ENCODE results near the gene JUN. TPM values are rescaled to one million over a fixed set of nuclear protein-coding genes. Genes with fewer than 3 reads are reported as not detected.

Gene JUN
- total RNA-seq, 1 donor from 2014 or later: 54.8 TPM

GRCh38 chr1:58745117-58745516, 38.7 kb downstream of the JUN start:
- intact Hi-C loops (cut with DNase I): loop anchor here (5.0 kb wide), 1 partner anchor 1012 kb away; no protein-coding TSS in a partner anchor

DNA sequence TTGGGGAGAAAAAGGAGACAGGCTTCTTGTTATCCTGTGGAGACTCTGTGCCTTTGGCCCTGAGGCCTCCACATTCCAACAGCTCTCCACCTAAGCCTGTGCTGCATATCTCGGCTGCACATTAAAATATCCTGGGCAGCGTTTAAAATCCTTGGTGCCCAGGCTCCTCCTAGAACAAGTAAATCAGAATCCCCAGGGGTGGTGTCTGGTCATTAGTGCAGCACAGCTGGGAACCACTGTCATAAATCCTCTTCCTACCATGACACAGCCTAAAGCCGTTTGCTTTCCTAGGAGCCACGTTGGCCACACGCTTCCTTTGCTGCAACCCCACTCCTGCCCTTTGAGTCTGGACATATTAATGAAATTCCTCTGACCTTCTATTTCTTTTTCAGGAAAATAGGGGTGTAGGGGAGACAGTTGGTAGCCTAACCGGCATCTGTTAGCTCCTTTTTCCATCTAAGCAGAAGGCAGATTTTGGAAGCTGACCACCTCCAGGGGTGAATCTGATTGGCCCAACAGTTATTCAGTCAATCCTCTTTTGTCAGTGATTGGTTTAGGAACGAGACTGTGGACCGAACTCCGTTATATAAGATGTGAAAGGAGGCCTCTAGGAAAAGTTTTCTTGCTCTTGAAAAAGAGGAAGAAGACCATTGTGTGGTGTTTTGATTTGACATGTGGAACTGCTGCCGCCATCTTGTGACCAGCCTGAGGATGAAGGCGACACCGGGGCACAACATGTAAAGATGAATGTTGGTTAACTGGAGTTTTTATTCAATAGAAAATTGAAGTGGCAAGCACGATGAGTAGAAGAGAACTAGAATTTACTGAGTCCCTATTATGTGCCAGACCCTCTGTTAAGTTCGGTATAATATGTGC, 41.9 kb downstream of the JUN start:
- intact Hi-C loops (cut with DNase I): loop anchor here (5.0 kb wide), 1 partner anchor 955 kb away; no protein-coding TSS in a partner anchor
- ATAC-seq (ENCODE audit: poor library complexity): no peak
- DNase-seq: no peak

More at GRCh38 chr1:58745117-58745516, 38.7 kb downstream of the JUN start:
- ATAC-seq (ENCODE audit: poor library complexity): no peak
- DNase-seq: no peak

GRCh38 chr1:58739856-58740466, 43.9 kb downstream of the JUN start:
- peak; percentile 79 for ATAC-seq (ENCODE audit: poor library complexity)
- DNase-seq: no peak

GRCh38 chr1:58738876-58739275, 45.0 kb downstream of the JUN start:
- DNase-seq (no peak), ATAC-seq (ENCODE audit: poor library complexity) (peak; percentile 66)
- intact Hi-C loops (cut with DNase I): no loop called here

More at GRCh38 chr1:58739856-58740466, 43.9 kb downstream of the JUN start:
- intact Hi-C loops (cut with DNase I): loop anchor here (5.0 kb wide), 1 partner anchor 957 kb away; no protein-coding TSS in a partner anchor

GRCh38 chr1:58735586-58735985, 48.3 kb downstream of the JUN start:
- no peak for ATAC-seq (ENCODE audit: poor library complexity)
- DNase-seq: no peak
- intact Hi-C loops (cut with DNase I): no loop called here

DNA sequence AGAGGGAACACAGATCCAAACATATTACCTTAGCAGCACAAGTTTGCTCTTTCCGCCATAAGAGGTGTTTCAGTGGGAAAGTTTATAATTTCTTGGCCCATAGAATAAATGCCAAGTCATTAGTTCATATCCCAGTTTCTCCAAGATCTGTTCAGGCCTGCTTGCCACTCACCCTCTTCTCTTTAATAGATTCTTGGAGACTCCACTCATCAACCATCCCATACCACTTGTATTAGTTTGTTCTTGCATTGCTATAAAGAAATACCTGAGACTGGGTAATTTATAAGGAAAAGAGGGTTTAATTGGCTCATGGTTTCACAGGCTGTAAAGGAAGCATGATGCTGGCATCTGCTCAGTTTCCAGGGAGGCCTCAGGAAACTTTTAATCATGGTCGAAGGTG, 49.2 kb downstream of the JUN start:
- intact Hi-C loops (cut with DNase I): no loop called here
- DNase-seq (no peak), ATAC-seq (ENCODE audit: poor library complexity) (no peak)

- intact Hi-C loops (cut with DNase I): no loop called here
- ATAC-seq (ENCODE audit: poor library complexity): peak; percentile 56
- no peak for DNase-seq
Observed at GRCh38 chr1:58732087-58732775, 51.6 kb downstream of the JUN start.

Other genes starting within 250 kb of the JUN start
- gene OMA1, start 237.3 kb downstream of the JUN start, total RNA-seq: 32.9 TPM
- gene TACSTD2, start 206.8 kb downstream of the JUN start, total RNA-seq: not detected
- 20.3 TPM for gene MYSM1, start 84.0 kb downstream of the JUN start, total RNA-seq